T-helper 9 cell (primary cell): ENCODE data around the gene P2RY4.
"Not testable (repeated sequence)": the region's sequence is repeated elsewhere in the genome, so short reads cannot be mapped to it uniquely, and the experiment has no call there.

Experiments
- DNase-seq: peaks from one replicate; pipeline ENCODE4 v3.0.0-alpha.2; 2020

The P2RY4 gene

DNA sequence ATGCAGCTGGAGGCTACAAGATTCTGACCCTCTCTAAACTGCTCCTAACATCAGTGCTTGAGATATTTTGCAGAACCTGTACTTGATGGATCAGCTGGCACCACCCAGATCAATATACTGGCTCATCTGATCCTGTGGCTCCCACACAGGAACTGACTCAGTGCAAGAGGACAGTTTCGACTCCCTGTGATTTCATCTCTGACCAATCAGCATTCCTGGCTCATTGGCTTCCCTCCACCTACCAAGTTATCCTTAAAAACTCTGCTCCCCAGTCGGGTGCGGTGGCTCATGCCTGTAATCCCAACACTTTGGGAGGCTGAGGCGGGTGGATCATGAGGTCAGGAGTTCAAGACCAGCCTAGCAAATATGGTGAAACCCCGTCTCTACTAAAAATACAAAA is 16.4 kb downstream of the P2RY4 start:
- DNase-seq = not testable (repeated sequence)

DNA sequence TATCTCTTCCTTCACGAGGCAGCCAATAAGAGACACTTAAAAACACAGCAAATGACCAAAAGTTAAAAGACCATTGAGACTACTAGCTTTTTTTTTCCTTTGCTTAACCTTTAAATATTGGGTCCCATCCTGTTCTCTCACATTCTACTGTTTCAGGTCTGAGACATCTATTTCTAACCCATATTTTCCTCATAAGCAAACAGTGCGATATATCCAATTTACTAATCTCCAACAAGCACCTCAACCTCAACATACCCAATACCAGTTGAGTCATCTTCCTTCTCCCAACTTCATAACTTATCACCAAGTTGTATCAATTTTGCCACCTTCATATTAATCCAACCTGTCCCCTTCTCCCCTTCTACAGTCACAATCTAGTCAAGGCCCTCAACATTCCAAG is 18.5 kb downstream of the P2RY4 start:
- no peak for DNase-seq

DNA sequence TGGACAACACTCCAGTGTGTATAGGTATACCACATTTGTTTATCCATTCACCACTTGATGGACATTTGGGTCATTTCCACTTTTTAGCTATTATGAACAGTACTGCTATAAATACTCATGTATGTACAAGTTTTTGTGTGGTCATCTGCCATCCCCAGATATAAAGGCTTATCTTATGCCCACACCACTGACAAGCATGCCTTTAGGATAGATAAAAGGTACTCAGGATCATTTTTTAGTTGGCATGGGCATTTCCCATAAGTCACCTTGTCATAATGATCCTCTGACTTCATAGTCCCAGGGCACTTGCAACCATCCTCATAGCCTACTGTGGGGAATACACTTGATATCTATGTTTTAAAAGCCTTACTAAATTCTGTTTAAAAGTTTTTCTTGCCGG is 19.3 kb downstream of the P2RY4 start:
- DNase-seq = no peak

DNA sequence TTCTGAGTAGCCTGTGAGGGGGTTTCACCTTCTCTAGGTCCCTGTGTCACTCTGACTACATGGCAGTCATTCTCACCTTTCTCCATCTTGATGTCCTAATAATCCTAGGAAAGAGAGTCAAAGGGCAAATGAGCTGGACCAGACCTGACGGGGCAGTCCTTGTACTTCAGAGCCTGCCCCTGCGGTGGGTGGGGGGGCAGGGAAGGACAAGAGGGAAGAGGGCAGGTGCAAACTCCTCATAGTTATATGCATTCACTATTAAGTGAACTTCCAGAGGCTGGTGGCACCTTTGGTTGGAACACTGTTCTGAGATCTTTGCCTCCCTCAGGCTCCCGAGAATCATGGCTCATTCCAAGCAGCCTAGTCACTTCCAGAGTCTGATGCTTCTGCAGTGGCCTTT is 25.6 kb downstream of the P2RY4 start, which contains the start of gene AWAT1:
Gene AWAT1, plus strand, starts transcription at position 301 of the 400 bp plus-strand sequence. Its CDS starts 41 bp downstream, at position 342.
- DNase-seq = no peak

DNA sequence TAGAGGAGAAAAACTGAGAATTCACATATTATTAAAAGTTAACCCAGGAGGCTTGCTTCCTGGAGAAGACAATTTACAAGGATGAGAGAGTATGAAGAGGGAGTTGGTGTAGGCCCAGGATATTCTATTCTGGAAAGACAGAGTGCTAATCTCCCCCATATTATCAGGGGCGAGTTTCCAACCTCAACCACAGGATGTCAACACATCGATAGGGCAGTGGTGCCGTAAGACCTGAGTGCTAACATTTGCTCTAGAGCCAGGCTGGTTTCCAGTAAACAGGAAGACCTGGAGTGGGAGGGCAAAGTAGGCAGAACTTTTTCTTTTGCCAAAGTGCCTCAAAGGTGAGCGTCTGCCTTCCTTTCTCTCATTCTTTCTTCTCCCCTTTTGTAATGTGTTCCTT is 28.3 kb downstream of the P2RY4 start:
- no peak for DNase-seq

DNA sequence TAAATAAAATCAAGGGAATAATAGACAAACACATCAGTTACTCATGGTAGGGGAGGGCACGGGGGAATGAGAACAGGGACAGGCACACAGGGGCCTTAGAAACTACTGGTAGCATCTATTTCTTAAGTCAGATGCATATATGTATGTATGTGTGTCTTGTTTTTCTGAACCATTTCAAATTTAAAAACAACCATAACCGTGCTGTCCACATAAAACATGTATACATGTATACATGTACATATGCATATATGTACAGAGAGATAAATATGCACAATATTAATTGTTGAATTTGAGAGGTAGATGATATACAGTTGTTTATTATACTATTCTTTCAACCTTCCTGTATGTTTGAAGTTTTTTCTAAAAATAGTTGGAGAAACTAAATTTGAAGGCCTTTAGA is 33.3 kb downstream of the P2RY4 start:
- DNase-seq = no peak

DNA sequence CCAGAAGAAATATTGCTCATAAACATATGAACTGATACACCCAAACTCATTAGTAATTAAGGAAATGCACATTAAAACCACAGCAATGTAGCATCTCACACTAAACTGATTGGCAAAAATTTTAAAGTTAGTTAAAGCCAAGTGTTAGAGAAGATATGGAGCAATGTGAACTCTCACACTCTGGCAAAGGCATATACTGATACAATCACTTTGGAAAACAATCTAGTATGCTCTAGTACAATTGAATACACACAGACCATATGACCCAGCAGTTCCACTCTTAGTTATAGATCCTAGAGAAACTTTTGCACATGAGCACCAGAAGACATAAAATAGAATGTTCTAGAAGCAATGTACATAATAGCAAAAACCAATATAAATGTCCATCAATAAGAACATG is 34.0 kb downstream of the P2RY4 start:
- DNase-seq = no peak

DNA sequence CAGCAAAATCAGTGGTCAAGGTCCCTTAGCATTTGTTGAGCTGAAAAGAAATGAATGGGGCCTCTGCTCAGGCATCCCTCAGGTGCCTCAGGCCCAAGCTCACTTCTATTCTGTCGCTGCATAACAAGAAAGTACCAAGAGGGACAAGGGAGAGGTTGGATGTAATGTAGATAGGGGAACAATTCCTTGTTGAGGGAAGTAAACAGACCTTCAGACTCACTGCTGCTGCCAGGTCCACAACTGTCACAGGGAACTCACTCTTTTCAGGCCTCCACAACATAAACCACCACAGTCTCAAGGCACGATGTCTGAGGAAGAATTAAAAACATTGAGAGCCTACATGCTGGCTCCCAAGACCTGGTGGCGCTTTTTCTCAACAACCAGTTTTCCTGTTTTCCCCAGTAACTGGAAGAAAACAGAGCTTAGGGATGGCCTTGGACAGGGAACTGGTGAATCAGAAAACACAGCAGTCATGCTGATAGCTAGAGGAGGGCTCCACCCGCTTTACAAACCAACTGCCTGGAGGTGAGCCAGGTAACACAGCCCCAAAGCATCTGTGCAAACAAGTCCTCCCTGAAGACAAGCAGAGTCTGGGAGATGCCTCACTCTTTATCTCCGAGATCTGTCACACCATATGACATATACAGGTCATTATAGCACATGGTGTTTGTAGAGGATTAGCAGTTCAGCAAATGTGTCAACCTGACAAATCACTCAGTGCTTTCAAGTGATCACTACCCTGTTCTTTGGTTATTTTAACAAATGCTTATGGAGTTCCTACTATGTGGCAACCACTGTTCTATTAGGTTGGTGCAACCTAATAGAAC is 39.9 kb downstream of the P2RY4 start:
- no peak for DNase-seq

DNA sequence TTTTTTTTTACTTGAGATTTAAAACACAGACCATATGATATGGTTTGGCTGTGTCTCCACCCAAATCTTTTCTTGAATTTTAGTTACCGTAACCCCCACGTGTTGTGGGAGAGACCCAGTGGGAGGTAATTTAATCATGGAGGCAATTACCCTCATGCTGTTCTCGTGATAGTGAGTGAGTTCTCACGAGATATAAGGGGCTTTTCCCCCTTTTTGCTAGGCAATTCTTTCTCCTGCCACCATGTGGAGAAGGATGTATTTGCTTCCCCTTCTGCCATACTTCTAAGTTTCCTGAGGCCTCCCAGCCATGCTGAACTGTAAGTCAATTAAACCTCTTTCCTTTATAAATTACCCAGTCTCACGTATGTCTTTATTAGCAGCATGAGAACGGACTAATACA is 50.4 kb downstream of the P2RY4 start:
- not testable (repeated sequence) for DNase-seq

DNA sequence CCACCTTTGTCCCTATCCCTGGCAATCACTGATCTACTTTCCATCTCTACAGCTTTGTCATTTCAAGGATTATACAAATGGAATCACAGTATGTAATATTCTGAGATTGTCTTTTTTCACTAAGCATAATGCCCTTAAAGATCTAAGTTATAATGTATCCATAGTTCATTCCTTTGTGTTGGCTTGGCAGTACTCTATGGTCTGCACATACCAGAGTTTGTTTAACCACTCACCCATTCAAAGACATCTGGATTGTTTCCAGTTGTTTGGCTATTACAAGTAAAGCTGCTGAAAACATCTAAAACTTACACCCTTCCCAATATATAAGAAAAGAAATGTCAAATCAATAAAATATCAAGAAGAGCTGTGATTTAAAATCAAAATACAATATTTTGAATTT is 51.5 kb downstream of the P2RY4 start:
- no peak for DNase-seq
